ENCODE results near the gene NGEF.

Gene NGEF

DNA sequence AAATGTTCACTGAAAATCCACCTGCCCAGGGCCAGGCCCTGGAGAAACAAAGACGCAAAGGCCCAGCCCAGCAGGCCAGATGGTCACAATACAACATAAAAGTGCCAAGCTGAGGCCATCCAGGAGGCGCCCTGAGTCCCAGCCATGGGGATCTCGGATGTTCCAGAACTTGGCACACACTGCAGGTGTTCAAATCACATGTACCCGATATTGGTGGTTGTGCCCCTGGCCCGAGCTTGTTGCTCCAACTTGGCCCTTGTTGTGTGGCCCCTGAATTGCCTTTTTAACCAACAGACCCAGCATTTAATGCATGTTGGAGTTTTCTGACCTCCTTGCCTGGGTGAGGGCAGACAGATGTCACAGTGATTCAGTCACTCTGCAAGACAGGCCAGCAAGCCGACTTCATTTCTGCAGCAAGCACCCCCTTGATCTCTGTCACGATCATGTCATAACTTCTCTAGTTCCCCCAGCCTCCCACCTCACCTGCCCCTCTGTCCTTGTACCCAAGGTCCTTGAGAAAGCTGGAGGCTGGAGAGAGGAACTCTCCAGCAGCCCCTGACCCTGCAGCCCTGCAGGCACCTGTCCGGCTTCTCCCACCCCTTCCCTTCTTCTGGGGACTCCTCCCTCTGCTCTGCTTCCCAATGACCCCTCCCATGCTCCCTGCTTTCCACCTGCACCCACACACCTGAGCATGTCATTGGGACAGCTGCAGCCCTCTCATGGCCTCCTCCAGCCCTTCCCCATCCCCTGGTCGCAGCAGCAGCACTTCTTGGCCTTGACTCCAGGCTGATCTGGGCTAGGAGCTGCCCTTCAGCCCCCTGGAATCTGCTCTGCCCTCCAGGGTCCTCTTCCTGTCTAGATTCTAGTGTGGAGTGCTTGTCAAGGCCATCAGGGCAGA lies 9.1 kb downstream of the NGEF start:
- no peak overlapping the region for H2AFZ ChIP-seq (ENCODE audit: low read length)
- no peaks in the 10 kb centered on the region for H3K36me3 ChIP-seq (ENCODE audit: insufficient read depth, low read length)
- no peak overlapping the region for H3K9ac ChIP-seq (ENCODE audit: low read length)
- no peaks in the 10 kb centered on the region; the same call in 1 of the 2 replicates for H3K27me3 ChIP-seq (ENCODE audit: insufficient read depth, low read length)
- no peak overlapping the region for H3K4me3 ChIP-seq (ENCODE audit: low read depth, low read length, poor library complexity, severe bottlenecking)
- no peaks in the 10 kb centered on the region for H3K4me1 ChIP-seq (ENCODE audit: insufficient read depth, low read length, severe bottlenecking)
- H3K4me2 ChIP-seq (ENCODE audit: low read length) = no peak overlapping the region
- H3F3A ChIP-seq (ENCODE audit: insufficient read depth, low read length) = no peaks in the 10 kb centered on the region
- no peaks in the 10 kb centered on the region for H4K20me1 ChIP-seq (ENCODE audit: insufficient read depth, low read length)
- H3K79me2 ChIP-seq (ENCODE audit: insufficient read depth, low read length) = no peaks in the 10 kb centered on the region
- TF ChIP-seq, protein P1, sequence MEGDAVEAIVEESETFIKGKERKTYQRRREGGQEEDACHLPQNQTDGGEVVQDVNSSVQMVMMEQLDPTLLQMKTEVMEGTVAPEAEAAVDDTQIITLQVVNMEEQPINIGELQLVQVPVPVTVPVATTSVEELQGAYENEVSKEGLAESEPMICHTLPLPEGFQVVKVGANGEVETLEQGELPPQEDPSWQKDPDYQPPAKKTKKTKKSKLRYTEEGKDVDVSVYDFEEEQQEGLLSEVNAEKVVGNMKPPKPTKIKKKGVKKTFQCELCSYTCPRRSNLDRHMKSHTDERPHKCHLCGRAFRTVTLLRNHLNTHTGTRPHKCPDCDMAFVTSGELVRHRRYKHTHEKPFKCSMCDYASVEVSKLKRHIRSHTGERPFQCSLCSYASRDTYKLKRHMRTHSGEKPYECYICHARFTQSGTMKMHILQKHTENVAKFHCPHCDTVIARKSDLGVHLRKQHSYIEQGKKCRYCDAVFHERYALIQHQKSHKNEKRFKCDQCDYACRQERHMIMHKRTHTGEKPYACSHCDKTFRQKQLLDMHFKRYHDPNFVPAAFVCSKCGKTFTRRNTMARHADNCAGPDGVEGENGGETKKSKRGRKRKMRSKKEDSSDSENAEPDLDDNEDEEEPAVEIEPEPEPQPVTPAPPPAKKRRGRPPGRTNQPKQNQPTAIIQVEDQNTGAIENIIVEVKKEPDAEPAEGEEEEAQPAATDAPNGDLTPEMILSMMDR (IDR thresholded peaks at IDR 0.05; ENCODE audit: low read length) = no peak
- TF ChIP-seq EZH2 (IDR thresholded peaks at IDR 0.05; ENCODE audit: borderline replicate concordance, low read length) = no peak
- H3K9me2 ChIP-seq (ENCODE audit: low read depth, low read length) = no peaks in the 10 kb centered on the region
- H3K9me3 ChIP-seq (ENCODE audit: low read length) = no peaks in the 10 kb centered on the region
- no peak overlapping the region for H3K27ac ChIP-seq (ENCODE audit: low read depth, low read length, poor library complexity, severe bottlenecking)

DNA sequence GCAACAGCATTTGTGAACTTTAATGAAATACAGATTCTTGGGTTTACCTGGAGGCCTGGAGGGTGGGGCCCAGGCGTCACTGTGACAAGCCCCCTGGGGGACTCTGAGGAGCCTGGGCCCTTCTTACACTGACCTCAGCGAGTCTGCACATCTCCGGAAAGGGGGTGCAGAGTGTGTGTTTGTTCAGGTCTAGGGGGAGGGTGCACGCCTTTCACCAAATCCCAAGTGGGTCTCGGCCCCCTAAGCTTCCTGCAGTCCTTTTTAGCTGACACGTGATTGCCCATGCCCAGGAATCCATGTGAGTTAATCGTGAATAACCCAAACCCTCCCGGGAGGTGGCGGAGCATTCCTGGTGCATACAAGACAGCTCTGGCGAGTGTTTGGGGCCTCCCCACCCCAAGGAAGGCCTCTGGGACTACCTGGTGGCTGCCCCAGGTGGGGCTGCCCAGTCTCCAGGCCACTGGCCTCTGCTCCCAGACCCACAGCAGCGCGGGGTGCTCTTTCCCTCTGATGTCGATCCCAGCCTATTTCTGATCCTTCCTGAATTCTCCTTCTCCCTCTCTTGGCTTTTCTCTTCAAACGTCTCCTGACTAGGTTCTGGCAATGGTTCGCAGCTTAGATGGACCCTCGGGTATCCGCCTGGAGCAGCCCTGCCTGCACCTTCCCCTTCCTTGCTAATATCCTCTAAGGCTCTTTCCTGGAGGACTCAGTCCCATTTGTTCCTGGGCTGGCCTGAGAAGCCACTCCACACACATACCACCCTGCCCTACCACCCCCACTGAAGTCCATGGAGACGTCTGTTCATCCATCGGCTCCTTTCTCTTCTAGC lies 10.0 kb downstream of the NGEF start:
- H3K4me1 ChIP-seq (ENCODE audit: insufficient read depth, low read length, severe bottlenecking) = no peaks in the 10 kb centered on the region
- no peaks in the 10 kb centered on the region; the same call in 1 of the 2 replicates for H3K27me3 ChIP-seq (ENCODE audit: insufficient read depth, low read length)
- H3K9me3 ChIP-seq (ENCODE audit: low read length) = no peaks in the 10 kb centered on the region
- no peak overlapping the region for H3K4me2 ChIP-seq (ENCODE audit: low read length)
- no peak overlapping the region for H3K27ac ChIP-seq (ENCODE audit: low read depth, low read length, poor library complexity, severe bottlenecking)
- H3K9ac ChIP-seq (ENCODE audit: low read length) = no peak overlapping the region
- H3K79me2 ChIP-seq (ENCODE audit: insufficient read depth, low read length) = no peaks in the 10 kb centered on the region
- H3K9me2 ChIP-seq (ENCODE audit: low read depth, low read length) = no peaks in the 10 kb centered on the region
- H3F3A ChIP-seq (ENCODE audit: insufficient read depth, low read length) = no peaks in the 10 kb centered on the region
- H3K4me3 ChIP-seq (ENCODE audit: low read depth, low read length, poor library complexity, severe bottlenecking) = no peak overlapping the region
- no peak overlapping the region for H2AFZ ChIP-seq (ENCODE audit: low read length)
- no peak for TF ChIP-seq EZH2 (IDR thresholded peaks at IDR 0.05; ENCODE audit: borderline replicate concordance, low read length)
- TF ChIP-seq, protein P1 (IDR thresholded peaks at IDR 0.05; ENCODE audit: low read length) = no peak
- H4K20me1 ChIP-seq (ENCODE audit: insufficient read depth, low read length) = no peaks in the 10 kb centered on the region
- no peaks in the 10 kb centered on the region for H3K36me3 ChIP-seq (ENCODE audit: insufficient read depth, low read length)

DNA sequence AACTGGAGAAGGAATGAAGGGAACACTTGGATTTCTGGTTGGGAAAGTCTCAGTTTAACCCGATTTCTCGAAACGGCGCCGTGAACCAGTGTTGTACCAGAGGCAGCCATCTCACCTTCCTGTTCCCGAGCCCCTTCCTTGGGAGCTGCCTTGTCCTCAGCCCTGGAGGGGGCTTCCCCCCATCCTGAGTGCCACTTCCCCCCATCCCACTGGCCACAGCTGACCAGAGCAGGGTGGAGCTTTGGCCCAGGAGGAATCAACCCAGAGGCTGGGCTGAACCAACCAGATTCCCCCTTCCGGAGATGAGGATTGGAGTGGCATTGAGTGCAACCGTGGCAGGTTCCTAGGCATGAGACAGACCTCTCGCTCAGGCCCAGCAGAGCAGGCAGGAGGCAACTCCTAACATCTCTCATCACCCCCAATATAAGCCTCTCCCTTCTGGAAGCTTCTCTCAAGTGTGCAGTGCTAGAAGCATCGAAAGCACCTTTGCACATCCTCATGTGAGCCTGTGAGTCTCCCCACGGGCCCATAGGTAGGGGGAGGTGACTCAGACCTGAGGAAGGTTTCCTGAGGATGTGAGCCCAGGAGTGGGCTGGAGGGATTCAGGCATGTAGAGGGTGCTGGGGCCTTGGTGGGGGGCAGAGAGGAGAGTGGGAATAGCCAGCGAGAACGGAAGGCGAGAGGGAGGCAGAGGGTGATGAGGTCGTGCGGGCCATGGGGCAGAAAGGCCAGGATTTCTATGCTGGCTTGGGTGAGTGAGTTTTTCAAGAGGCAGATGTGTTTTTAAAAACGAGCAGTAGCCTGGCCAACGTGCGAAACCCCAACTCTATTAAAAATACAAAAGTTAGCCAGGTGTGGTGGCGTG lies 11.9 kb downstream of the NGEF start:
- Histone ChIP-seq H4K20me1 (ENCODE audit: insufficient read depth, low read length) (no peaks in the 10 kb centered on the region), H3K36me3 (ENCODE audit: insufficient read depth, low read length) (no peaks in the 10 kb centered on the region), H2AFZ (ENCODE audit: low read length) (no peak overlapping the region), H3K4me2 (ENCODE audit: low read length) (no peak overlapping the region), H3K27ac (ENCODE audit: low read depth, low read length, poor library complexity, severe bottlenecking) (no peak overlapping the region), H3K4me1 (ENCODE audit: insufficient read depth, low read length, severe bottlenecking) (no peaks in the 10 kb centered on the region), H3K9me3 (ENCODE audit: low read length) (no peaks in the 10 kb centered on the region), H3K27me3 (ENCODE audit: insufficient read depth, low read length) (no peaks in the 10 kb centered on the region; the same call in 1 of the 2 replicates), H3K4me3 (ENCODE audit: low read depth, low read length, poor library complexity, severe bottlenecking) (no peak overlapping the region), H3K9ac (ENCODE audit: low read length) (no peak overlapping the region), H3F3A (ENCODE audit: insufficient read depth, low read length) (no peaks in the 10 kb centered on the region), H3K9me2 (ENCODE audit: low read depth, low read length) (no peaks in the 10 kb centered on the region), H3K79me2 (ENCODE audit: insufficient read depth, low read length) (no peaks in the 10 kb centered on the region)
- TF ChIP-seq, protein P1 (IDR thresholded peaks at IDR 0.05; ENCODE audit: low read length) = no peak
- TF ChIP-seq EZH2 (IDR thresholded peaks at IDR 0.05; ENCODE audit: borderline replicate concordance, low read length) = no peak

Data from OCI-LY1 (cell line).